Endothelial cell of umbilical vein (primary cell): ENCODE results near the gene RAB8A. TPM values are rescaled to one million over a fixed set of nuclear protein-coding genes. Genes with fewer than 3 reads are reported as not detected.

ENCODE experiments used
- BruUV-seq: library from RNA; stranded (reverse); fragments of 400-500 nt; replicated peaks from 2 replicates; lab custom pipeline; 2021; lab: Mats Ljungman, UMichigan
- CTCF ChIA-PET: fragments of 300-600, 350-600 bp; sonication (Branson Sonifier 250); formaldehyde crosslinking; loops from one replicate; lab custom pipeline; 2021; ENCODE audit warnings: antibody characterized with exemption, inconsistent platforms; lab: Charles Lee
- POLR2A ChIA-PET: fragments of 300-600, 350-600 bp; sonication (Branson Sonifier 250); formaldehyde crosslinking; loops from one replicate; lab custom pipeline; 2021; ENCODE audit warnings: antibody characterized with exemption, inconsistent platforms; lab: Charles Lee
- DNase-seq: peaks from one replicate; pipeline ENCODE4 v3.0.0-alpha.2; 2011; ENCODE audit warnings: low read depth, low spot score
- FAIRE-seq: peaks from 2 replicates; lab custom pipeline; 2011; peaks lifted over from hg19 to GRCh38; lab: Jason Lieb, UNC
- H2AFZ ChIP-seq: 2 replicates; pipeline ENCODE4 v1.6.0; 2012; ENCODE audit warnings: low read depth, low read length, control low read depth, inconsistent platforms
- H3K27ac ChIP-seq: 2 replicates; pipeline ENCODE4 v1.5.1; 2011; ENCODE audit warnings: low read depth, mild to moderate bottlenecking, control low read depth, low read length, moderate library complexity; ENCODE audit not compliant: insufficient read depth
- H3K27me3 ChIP-seq, 2 experiments: 2 replicates each; pipeline versions ENCODE4 v1.6.0 to v1.6.1; 2011; ENCODE audit warnings: low read length in 2 of 2, mixed read lengths in 1 of 2; ENCODE audit not compliant: control insufficient read depth in 2 of 2, insufficient read depth in 2 of 2
- H3K36me3 ChIP-seq, 2 experiments: 2 replicates in 1 of 2; 3 replicates in 1 of 2; pipeline ENCODE4 v1.5.1; 2011; ENCODE audit warnings: low read length in 2 of 2, mild to moderate bottlenecking in 1 of 2, moderate library complexity in 1 of 2; ENCODE audit not compliant: control insufficient read depth in 2 of 2, insufficient read depth in 2 of 2; ENCODE audit errors: extremely low read depth in 1 of 2
- H3K4me1 ChIP-seq: 3 replicates; pipeline ENCODE4 v1.5.1; 2011; ENCODE audit warnings: mild to moderate bottlenecking, low read length; ENCODE audit not compliant: control insufficient read depth, insufficient read depth; ENCODE audit errors: extremely low read depth
- H3K4me2 ChIP-seq: 2 replicates; pipeline ENCODE4 v1.6.1; 2011; ENCODE audit warnings: low read length, control low read depth, mixed read lengths; ENCODE audit not compliant: insufficient read depth
- H3K4me3 ChIP-seq, 3 experiments: fragments of 200-600 bp in 1 of 3; sonication (generic), shearing (Covaris generic) in 1 of 3; replicated peaks in 1 of 3; 2 replicates each; pipeline ENCODE4 v1.5.1; 2011 to 2016; ENCODE audit warnings: control low read depth in 3 of 3, low read length in 3 of 3, mild to moderate bottlenecking in 2 of 3, inconsistent platforms in 1 of 3, low read depth in 1 of 3, moderate library complexity in 1 of 3; ENCODE audit not compliant: insufficient read depth in 1 of 3
- H3K79me2 ChIP-seq: 2 replicates; pipeline ENCODE4 v1.6.0; 2012; ENCODE audit warnings: low read length, inconsistent platforms; ENCODE audit not compliant: control insufficient read depth, insufficient read depth
- H3K9ac ChIP-seq: replicated peaks from 2 replicates; pipeline ENCODE3; 2011; ENCODE audit warnings: low read length, control low read depth; ENCODE audit not compliant: insufficient read depth; ENCODE audit errors: extremely low read depth
- H3K9me1 ChIP-seq: replicated peaks from 3 replicates; pipeline ENCODE4 v1.6.0; 2011; ENCODE audit warnings: mild to moderate bottlenecking, low read length; ENCODE audit not compliant: control insufficient read depth, insufficient read depth; ENCODE audit errors: extremely low read depth
- H3K9me3 ChIP-seq: replicated peaks from 2 replicates; pipeline ENCODE4 v1.5.1; 2012; ENCODE audit warnings: low read length, inconsistent platforms; ENCODE audit not compliant: control insufficient read depth, insufficient read depth
- H4K20me1 ChIP-seq: replicated peaks from 2 replicates; pipeline ENCODE3; 2011; ENCODE audit warnings: mild to moderate bottlenecking, low read length; ENCODE audit not compliant: control insufficient read depth, insufficient read depth; ENCODE audit errors: extremely low read depth
- EZH2 ChIP-seq: IDR thresholded peaks from 2 replicates; pipeline ENCODE4 v1.6.1; 2012; ENCODE audit warnings: borderline replicate concordance, low read depth, mild to moderate bottlenecking, moderate library complexity, low read length, inconsistent platforms; ENCODE audit not compliant: severe bottlenecking
- FOS ChIP-seq: IDR thresholded peaks from 2 replicates; pipeline ENCODE4 v1.6.1; 2011; ENCODE audit warnings: mild to moderate bottlenecking, low read length, moderate library complexity, borderline replicate concordance; ENCODE audit not compliant: insufficient read depth
- GATA2 ChIP-seq: IDR thresholded peaks from 2 replicates; pipeline ENCODE4 v1.7.0; 2011; ENCODE audit warnings: low read depth, mild to moderate bottlenecking, moderate library complexity, mixed read lengths, low read length; ENCODE audit not compliant: insufficient read length, insufficient read depth
- JUN ChIP-seq: IDR thresholded peaks from 2 replicates; pipeline ENCODE4 v1.6.1; 2011; ENCODE audit warnings: borderline replicate concordance, low read depth; ENCODE audit not compliant: insufficient read length, insufficient read depth
- MYC ChIP-seq: IDR thresholded peaks from one replicate; pipeline ENCODE4 v1.6.1; 2011; ENCODE audit warnings: mild to moderate bottlenecking, low read depth, low read length
- POLR2A ChIP-seq: IDR thresholded peaks from 2 replicates; pipeline ENCODE4 v1.6.1; 2012; ENCODE audit warnings: low read depth, mild to moderate bottlenecking, control low read depth, low read length
- POLR2AphosphoS5 ChIP-seq: IDR thresholded peaks from 2 replicates; pipeline ENCODE4 v1.6.1; 2012; ENCODE audit warnings: low read depth, mild to moderate bottlenecking, control low read depth, low read length, moderate library complexity; ENCODE audit not compliant: insufficient read depth
- dilution Hi-C: fragments of 300-500 bp; cut with MboI; formaldehyde crosslinking; loops from one replicate; pipeline ENCODE4 v1.15.0; 2019; ENCODE audit warnings: low sequenced_read_pairs; ENCODE audit not compliant: extremely low pct_ligation_motif_present
- intact Hi-C: fragments of 100-400 bp; cut with micrococcal nuclease; formaldehyde crosslinking; loops from one replicate; pipeline ENCODE4 v1.10.0; 2022
- polyA plus RNA-seq, 4 experiments: library from polyadenylated mRNA; depleted of rRNA in 3 of 4; stranded (reverse) in 3 of 4; unstranded in 1 of 4; fragments of >200 nt; gene quantifications; 2 replicates each; pipeline versions ENCODE4 v1.2.1 to v1.2.3, GENCODE V29; 2011 to 2012; ENCODE audit warnings: missing spikeins in 1 of 4
- total RNA-seq: library from RNA; stranded (reverse); gene quantifications from 2 replicates; pipeline ENCODE4 v1.2.3, GENCODE V29; 2021
- TF ChIP-seq, protein P1 (sequence below): IDR thresholded peaks from 2 replicates; pipeline ENCODE4 v1.6.1; 2011; ENCODE audit not compliant: insufficient read depth, insufficient read length
- TF ChIP-seq, protein P2 (sequence below), 2 donors: IDR thresholded peaks; 1 replicate in 1 of 2; 2 replicates in 1 of 2; pipeline ENCODE4 v1.5.1; 2011; ENCODE audit warnings: low read length in 2 of 2, mild to moderate bottlenecking in 2 of 2, moderate library complexity in 2 of 2, control low read depth in 1 of 2, inconsistent platforms in 1 of 2, low read depth in 1 of 2; ENCODE audit not compliant: insufficient read depth in 1 of 2; ENCODE audit errors: extremely low read depth in 1 of 2

Gene RAB8A
- total and polyA plus RNA-seq, 2 donors (not counting 3 experiments of a cell fraction or from before 2014, with no cell fraction given): 81.5 to 107 TPM

DNA sequence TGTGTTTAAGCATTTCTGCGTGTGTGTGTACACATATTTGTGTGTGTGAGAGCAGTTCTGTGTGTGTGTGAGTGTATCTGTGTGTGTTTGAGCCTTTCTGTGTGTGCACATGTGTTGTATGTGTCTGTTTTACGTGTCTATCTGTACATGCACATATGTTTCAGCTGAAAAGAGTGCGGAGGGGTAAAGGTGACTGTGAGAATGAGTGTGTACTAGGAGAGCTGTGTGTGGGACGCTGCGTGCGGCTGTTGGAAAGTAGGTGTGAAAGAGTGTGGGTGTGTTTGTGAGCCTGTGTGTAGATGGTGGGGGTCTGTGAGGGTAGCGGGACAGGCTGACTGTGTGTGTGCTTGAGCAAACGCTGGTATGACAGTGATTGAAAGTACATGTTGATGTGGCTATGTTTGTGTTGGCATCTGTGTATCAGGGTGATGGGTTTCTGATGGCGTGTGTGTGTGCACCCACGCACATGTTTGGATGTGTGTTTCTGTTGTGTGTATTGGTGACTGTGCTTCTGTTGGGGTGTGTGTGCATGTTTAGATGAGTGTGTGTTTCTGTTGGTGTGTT is 42.9 kb upstream of the RAB8A start:
- BruUV-seq: no TSS peak
- intact Hi-C loops: no loop called here
- POLR2A ChIA-PET: no interaction called here
- FAIRE-seq: peak; percentile 59
- dilution Hi-C loops: no loop called here
- Histone ChIP-seq H2AFZ (no peak overlapping the region), H4K20me1 (no peaks in the 10 kb centered on the region), H3K9me1 (no peaks in the 10 kb centered on the region), H3K4me2 (peak overlapping the region; percentile 51), H3K4me3 (peak overlapping the region; percentile 27 to 55 (median 48)), H3K27ac (no peak overlapping the region), H3K36me3 (no peaks in the 10 kb centered on the region), H3K27me3 (no peaks in the 10 kb centered on the region), H3K79me2 (peaks cover 27% of the 10 kb centered on the region), H3K9ac (no peak overlapping the region), H3K4me1 (peaks cover 56% of the 10 kb centered on the region), H3K9me3 (no peaks in the 10 kb centered on the region)
- TF ChIP-seq FOS: no peak
- TF ChIP-seq, protein P1, sequence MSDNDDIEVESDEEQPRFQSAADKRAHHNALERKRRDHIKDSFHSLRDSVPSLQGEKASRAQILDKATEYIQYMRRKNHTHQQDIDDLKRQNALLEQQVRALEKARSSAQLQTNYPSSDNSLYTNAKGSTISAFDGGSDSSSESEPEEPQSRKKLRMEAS: no peak
- TF ChIP-seq EZH2: no peak
- TF ChIP-seq MYC: no peak
- TF ChIP-seq, protein P2, sequence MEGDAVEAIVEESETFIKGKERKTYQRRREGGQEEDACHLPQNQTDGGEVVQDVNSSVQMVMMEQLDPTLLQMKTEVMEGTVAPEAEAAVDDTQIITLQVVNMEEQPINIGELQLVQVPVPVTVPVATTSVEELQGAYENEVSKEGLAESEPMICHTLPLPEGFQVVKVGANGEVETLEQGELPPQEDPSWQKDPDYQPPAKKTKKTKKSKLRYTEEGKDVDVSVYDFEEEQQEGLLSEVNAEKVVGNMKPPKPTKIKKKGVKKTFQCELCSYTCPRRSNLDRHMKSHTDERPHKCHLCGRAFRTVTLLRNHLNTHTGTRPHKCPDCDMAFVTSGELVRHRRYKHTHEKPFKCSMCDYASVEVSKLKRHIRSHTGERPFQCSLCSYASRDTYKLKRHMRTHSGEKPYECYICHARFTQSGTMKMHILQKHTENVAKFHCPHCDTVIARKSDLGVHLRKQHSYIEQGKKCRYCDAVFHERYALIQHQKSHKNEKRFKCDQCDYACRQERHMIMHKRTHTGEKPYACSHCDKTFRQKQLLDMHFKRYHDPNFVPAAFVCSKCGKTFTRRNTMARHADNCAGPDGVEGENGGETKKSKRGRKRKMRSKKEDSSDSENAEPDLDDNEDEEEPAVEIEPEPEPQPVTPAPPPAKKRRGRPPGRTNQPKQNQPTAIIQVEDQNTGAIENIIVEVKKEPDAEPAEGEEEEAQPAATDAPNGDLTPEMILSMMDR (IDR thresholded peaks at IDR 0.05; ENCODE audit: extremely low read depth in 1 of 2, insufficient read depth in 1 of 2, low read depth in 1 of 2, low read length in 2 of 2): no peak
- TF ChIP-seq POLR2A: no peak
- no peak for TF ChIP-seq GATA2
- no peak for TF ChIP-seq POLR2AphosphoS5
- no peak for TF ChIP-seq JUN
- CTCF ChIA-PET: interaction anchor here (10.4 kb wide), 1 partner anchor 26 kb away, joined by 84 read pairs; no protein-coding TSS in a partner anchor
- DNase-seq: peak; percentile 42
